ENCODE results near the gene NTPCR. TPM values are rescaled to one million over a fixed set of nuclear protein-coding genes. Genes with fewer than 3 reads are reported as not detected.

The NTPCR gene
- total RNA-seq, 1 experiment from 2014 or later = 47.6 TPM

GRCh38 chr1:233006108-233006507 lies 55.7 kb downstream of the NTPCR start:
- Histone ChIP-seq H3K4me3 (no peak overlapping the region), H3K27me3 (no peaks in the 10 kb centered on the region), H3K9me3 (peaks cover 2% of the 10 kb centered on the region; the same call in 1 of the 2 replicates), H3K36me3 (no peaks in the 10 kb centered on the region)
- no peak for DNase-seq

GRCh38 chr1:233006541-233006973 lies 56.1 kb downstream of the NTPCR start:
- H3K27me3 ChIP-seq = no peaks in the 10 kb centered on the region
- H3K4me3 ChIP-seq = no peak overlapping the region
- peaks cover 2% of the 10 kb centered on the region; the same call in 1 of the 2 replicates for H3K9me3 ChIP-seq
- no peaks in the 10 kb centered on the region for H3K36me3 ChIP-seq
- DNase-seq = no peak

GRCh38 chr1:233010146-233010545 lies 59.7 kb downstream of the NTPCR start:
- Histone ChIP-seq H3K27me3 (no peaks in the 10 kb centered on the region), H3K9me3 (no peaks in the 10 kb centered on the region), H3K4me3 (no peak overlapping the region), H3K36me3 (no peaks in the 10 kb centered on the region)
- no peak for DNase-seq

GRCh38 chr1:233012021-233012420 lies 61.6 kb downstream of the NTPCR start:
- Histone ChIP-seq H3K27me3 (no peaks in the 10 kb centered on the region), H3K36me3 (no peaks in the 10 kb centered on the region), H3K4me3 (no peak overlapping the region), H3K9me3 (no peaks in the 10 kb centered on the region)
- no peak for DNase-seq

GRCh38 chr1:233015965-233016364 lies 65.6 kb downstream of the NTPCR start:
- Histone ChIP-seq H3K4me3 (no peak overlapping the region), H3K27me3 (no peaks in the 10 kb centered on the region), H3K9me3 (no peaks in the 10 kb centered on the region), H3K36me3 (no peaks in the 10 kb centered on the region)
- DNase-seq = no peak

GRCh38 chr1:233016798-233017197 lies 66.4 kb downstream of the NTPCR start:
- no peak for DNase-seq

GRCh38 chr1:233019083-233019482 lies 68.7 kb downstream of the NTPCR start:
- Histone ChIP-seq H3K27me3 (no peaks in the 10 kb centered on the region), H3K36me3 (no peaks in the 10 kb centered on the region), H3K4me3 (no peak overlapping the region), H3K9me3 (no peaks in the 10 kb centered on the region)
- no peak for DNase-seq

More at GRCh38 chr1:233016798-233017197, 66.4 kb downstream of the NTPCR start:
- H3K36me3 ChIP-seq = no peaks in the 10 kb centered on the region
- no peak overlapping the region for H3K4me3 ChIP-seq
- H3K9me3 ChIP-seq = no peaks in the 10 kb centered on the region
- no peaks in the 10 kb centered on the region for H3K27me3 ChIP-seq

- Histone ChIP-seq H3K9me3 (no peaks in the 10 kb centered on the region), H3K4me3 (no peak overlapping the region), H3K36me3 (no peaks in the 10 kb centered on the region), H3K27me3 (no peaks in the 10 kb centered on the region)
- no peak for DNase-seq
These were observed 69.4 kb downstream of the NTPCR start for GRCh38 chr1:233019778-233020325.

- H3K9me3 ChIP-seq = no peaks in the 10 kb centered on the region
- H3K4me3 ChIP-seq = no peak overlapping the region
- H3K36me3 ChIP-seq = no peaks in the 10 kb centered on the region
- no peak for DNase-seq
- no peaks in the 10 kb centered on the region for H3K27me3 ChIP-seq
These were observed 70.0 kb downstream of the NTPCR start for GRCh38 chr1:233020426-233020825.

GRCh38 chr1:233022246-233022645 lies 71.8 kb downstream of the NTPCR start:
- Histone ChIP-seq H3K4me3 (no peak overlapping the region), H3K27me3 (no peaks in the 10 kb centered on the region), H3K36me3 (no peaks in the 10 kb centered on the region), H3K9me3 (no peaks in the 10 kb centered on the region)
- DNase-seq = no peak

- Histone ChIP-seq H3K36me3 (no peaks in the 10 kb centered on the region), H3K9me3 (no peaks in the 10 kb centered on the region)
These were observed 73.8 kb downstream of the NTPCR start for GRCh38 chr1:233024199-233024598.

GRCh38 chr1:233025157-233025556 lies 74.7 kb downstream of the NTPCR start:
- H3K9me3 ChIP-seq = no peaks in the 10 kb centered on the region
- no peaks in the 10 kb centered on the region for H3K27me3 ChIP-seq
- DNase-seq = no peak

More at GRCh38 chr1:233024199-233024598, 73.8 kb downstream of the NTPCR start:
- Histone ChIP-seq H3K4me3 (no peak overlapping the region), H3K27me3 (no peaks in the 10 kb centered on the region)
- DNase-seq = no peak

GRCh38 chr1:233025567-233025966 lies 75.2 kb downstream of the NTPCR start:
- no peaks in the 10 kb centered on the region for H3K36me3 ChIP-seq
- no peak for DNase-seq
- H3K4me3 ChIP-seq = no peak overlapping the region
- H3K9me3 ChIP-seq = no peaks in the 10 kb centered on the region
- H3K27me3 ChIP-seq = no peaks in the 10 kb centered on the region

More at GRCh38 chr1:233025157-233025556, 74.7 kb downstream of the NTPCR start:
- H3K4me3 ChIP-seq = no peak overlapping the region
- H3K36me3 ChIP-seq = no peaks in the 10 kb centered on the region

- no peak for DNase-seq
- H3K27me3 ChIP-seq = no peaks in the 10 kb centered on the region
- H3K36me3 ChIP-seq = no peaks in the 10 kb centered on the region
- no peak overlapping the region for H3K4me3 ChIP-seq
- no peaks in the 10 kb centered on the region for H3K9me3 ChIP-seq
These were observed 76.6 kb downstream of the NTPCR start for GRCh38 chr1:233027046-233027445.

- Histone ChIP-seq H3K9me3 (no peaks in the 10 kb centered on the region), H3K4me3 (no peak overlapping the region), H3K36me3 (no peaks in the 10 kb centered on the region)
These were observed 81.1 kb downstream of the NTPCR start for GRCh38 chr1:233031521-233031920.

GRCh38 chr1:233032916-233033315 lies 82.5 kb downstream of the NTPCR start:
- no peaks in the 10 kb centered on the region for H3K27me3 ChIP-seq
- DNase-seq = no peak
- H3K9me3 ChIP-seq = no peaks in the 10 kb centered on the region
- H3K4me3 ChIP-seq = no peak overlapping the region
- no peaks in the 10 kb centered on the region for H3K36me3 ChIP-seq

More at GRCh38 chr1:233031521-233031920, 81.1 kb downstream of the NTPCR start:
- H3K27me3 ChIP-seq = no peaks in the 10 kb centered on the region
- DNase-seq = no peak

GRCh38 chr1:233033361-233033760 lies 83.0 kb downstream of the NTPCR start:
- no peaks in the 10 kb centered on the region for H3K9me3 ChIP-seq
- no peak overlapping the region for H3K4me3 ChIP-seq
- no peaks in the 10 kb centered on the region for H3K27me3 ChIP-seq
- no peak for DNase-seq
- H3K36me3 ChIP-seq = no peaks in the 10 kb centered on the region
